ENCODE measurements around the gene COL26A1. TPM values are rescaled to one million over a fixed set of nuclear protein-coding genes. Genes with fewer than 3 reads are reported as not detected.

Gene COL26A1
- total RNA-seq, 4 donors from 2014 or later: not detected

DNA sequence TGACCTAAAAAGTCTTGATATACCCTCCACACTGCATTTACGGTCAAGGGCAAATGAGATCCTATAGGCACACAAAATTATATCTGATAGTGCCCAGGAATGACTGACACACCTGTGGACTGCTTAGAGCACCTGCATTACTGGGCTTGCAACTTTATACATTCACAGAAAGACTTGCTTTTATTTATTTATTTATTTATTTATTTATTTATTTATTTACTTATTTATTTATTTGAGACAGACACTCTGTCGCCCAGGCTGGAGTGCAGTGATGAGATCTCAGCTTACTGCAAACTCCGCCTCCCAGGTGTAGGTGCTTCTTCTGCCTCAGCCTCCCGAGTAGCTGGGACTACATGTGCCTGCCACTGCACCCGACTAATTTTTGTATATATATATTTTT, 34.5 kb upstream of the COL26A1 start:
- TF ChIP-seq POLR2AphosphoS5 (IDR thresholded peaks at IDR 0.05): no peak
- no peak for TF ChIP-seq EP300 (IDR thresholded peaks at IDR 0.05; ENCODE audit: low read depth)
- TF ChIP-seq, protein P1, sequence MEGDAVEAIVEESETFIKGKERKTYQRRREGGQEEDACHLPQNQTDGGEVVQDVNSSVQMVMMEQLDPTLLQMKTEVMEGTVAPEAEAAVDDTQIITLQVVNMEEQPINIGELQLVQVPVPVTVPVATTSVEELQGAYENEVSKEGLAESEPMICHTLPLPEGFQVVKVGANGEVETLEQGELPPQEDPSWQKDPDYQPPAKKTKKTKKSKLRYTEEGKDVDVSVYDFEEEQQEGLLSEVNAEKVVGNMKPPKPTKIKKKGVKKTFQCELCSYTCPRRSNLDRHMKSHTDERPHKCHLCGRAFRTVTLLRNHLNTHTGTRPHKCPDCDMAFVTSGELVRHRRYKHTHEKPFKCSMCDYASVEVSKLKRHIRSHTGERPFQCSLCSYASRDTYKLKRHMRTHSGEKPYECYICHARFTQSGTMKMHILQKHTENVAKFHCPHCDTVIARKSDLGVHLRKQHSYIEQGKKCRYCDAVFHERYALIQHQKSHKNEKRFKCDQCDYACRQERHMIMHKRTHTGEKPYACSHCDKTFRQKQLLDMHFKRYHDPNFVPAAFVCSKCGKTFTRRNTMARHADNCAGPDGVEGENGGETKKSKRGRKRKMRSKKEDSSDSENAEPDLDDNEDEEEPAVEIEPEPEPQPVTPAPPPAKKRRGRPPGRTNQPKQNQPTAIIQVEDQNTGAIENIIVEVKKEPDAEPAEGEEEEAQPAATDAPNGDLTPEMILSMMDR (IDR thresholded peaks at IDR 0.05): no peak
- no peak for TF ChIP-seq POLR2A (IDR thresholded peaks at IDR 0.05)
- Histone ChIP-seq H3K27ac (no peak overlapping the region), H3K4me3 (no peak overlapping the region), H3K4me1 (no peaks in the 10 kb centered on the region), H3K27me3 (no peaks in the 10 kb centered on the region), H3K36me3 (no peaks in the 10 kb centered on the region), H3K9me3 (no peaks in the 10 kb centered on the region)
- DNase-seq: no peak
- whole genome bisulfite sequencing, 2 donors (ENCODE audit: low coverage in 1 of 2): 81 to 83% methylated on average over 2 to 5 of the region's 5 CpGs
- in situ Hi-C loops (cut with MboI; ENCODE audit: low pct_ligation_motif_present in 1 of 4, low pct_unique_long_range_greater_than_20kb in 1 of 4, low sequenced_read_pairs in 3 of 4): no loop called here
- intact Hi-C loops (cut with DNase I; ENCODE audit: low total_unique reads): no loop called here

DNA sequence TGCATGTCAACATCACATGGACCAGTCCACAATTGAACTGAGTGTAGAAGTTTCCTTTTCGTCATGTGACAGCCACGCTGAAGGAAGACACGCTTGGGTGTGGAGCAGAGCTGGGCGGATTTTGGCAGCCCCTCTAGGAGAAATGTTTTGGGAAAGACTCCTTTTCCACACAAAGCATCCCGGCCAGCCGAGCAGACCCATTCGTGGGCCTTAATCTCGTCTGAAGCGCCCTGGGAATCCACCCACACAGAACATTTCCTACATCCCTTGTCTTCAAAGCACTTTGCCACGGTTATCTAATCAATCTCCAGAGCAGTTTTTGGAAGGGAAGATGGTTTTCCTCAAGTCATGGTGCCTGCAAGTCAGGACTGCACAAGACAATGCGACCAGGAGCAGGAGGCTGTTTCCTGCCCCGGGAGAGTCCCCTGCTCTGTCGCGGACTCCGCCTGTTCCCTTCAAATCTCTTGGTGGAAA, 32.6 kb upstream of the COL26A1 start:
- Histone ChIP-seq H3K36me3 (no peaks in the 10 kb centered on the region), H3K27me3 (no peaks in the 10 kb centered on the region), H3K4me3 (no peak overlapping the region), H3K9me3 (no peaks in the 10 kb centered on the region), H3K27ac (no peak overlapping the region), H3K4me1 (no peaks in the 10 kb centered on the region)
- no peak for DNase-seq
- intact Hi-C loops (cut with DNase I; ENCODE audit: low total_unique reads): no loop called here
- TF ChIP-seq EP300 (IDR thresholded peaks at IDR 0.05; ENCODE audit: low read depth): no peak
- TF ChIP-seq, protein P1 (IDR thresholded peaks at IDR 0.05): no peak
- WGBS, 2 donors (ENCODE audit: low coverage in 1 of 2): 61 to 70% methylated on average over 8 to 15 of the region's 15 CpGs
- in situ Hi-C loops (cut with MboI; ENCODE audit: low pct_ligation_motif_present in 1 of 4, low pct_unique_long_range_greater_than_20kb in 1 of 4, low sequenced_read_pairs in 3 of 4): no loop called here

DNA sequence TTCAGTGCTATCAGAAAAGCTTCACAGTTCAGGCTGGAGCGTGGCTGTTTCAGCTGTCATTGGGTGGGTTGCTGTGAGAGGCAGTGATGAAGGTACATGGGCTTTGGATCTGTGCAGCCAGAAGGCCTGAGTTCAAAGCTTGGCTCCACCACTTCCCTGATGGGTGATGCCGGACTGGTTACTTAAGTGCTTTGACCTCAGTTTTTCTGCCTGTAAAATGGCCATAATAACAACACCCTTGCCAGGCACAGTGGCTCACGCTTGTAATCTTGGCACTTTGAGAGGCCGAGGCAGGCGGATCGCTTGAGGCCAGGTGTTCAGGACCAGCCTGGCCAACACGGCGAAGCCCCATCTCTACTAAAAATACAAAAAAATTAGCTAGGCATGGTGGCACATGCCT, 30.6 kb upstream of the COL26A1 start:
- TF ChIP-seq POLR2A (IDR thresholded peaks at IDR 0.05): no peak
- TF ChIP-seq POLR2AphosphoS5 (IDR thresholded peaks at IDR 0.05): no peak
- TF ChIP-seq, protein P1 (IDR thresholded peaks at IDR 0.05): no peak
- no peak for TF ChIP-seq EP300 (IDR thresholded peaks at IDR 0.05; ENCODE audit: low read depth)

DNA sequence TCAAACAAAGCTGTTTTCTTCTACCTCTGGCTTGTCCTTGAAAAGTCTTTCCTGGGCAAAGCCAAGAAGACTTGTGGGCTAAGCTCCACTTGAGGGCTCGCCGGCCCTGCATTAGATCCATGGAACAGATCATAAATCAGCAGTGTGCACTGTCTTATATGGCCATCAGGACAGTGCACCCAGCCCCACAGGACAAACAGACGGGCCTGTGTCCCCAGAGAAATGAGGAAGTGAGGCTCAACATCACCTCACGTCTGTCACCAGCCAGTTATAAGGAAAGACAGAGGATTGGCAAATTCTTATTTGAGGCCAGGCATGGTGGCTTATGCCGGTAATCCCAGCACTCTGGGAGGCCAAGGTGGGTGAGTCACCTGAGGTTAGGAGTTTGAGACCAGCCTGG, 28.8 kb upstream of the COL26A1 start:
- 51% methylated on average over 5 of the region's 5 CpGs; no CpG with 5 or more reads in 1 of the 2 donors for WGBS, 2 donors (ENCODE audit: low coverage in 1 of 2)
- Histone ChIP-seq H3K27me3 (no peaks in the 10 kb centered on the region), H3K36me3 (no peaks in the 10 kb centered on the region), H3K4me1 (no peaks in the 10 kb centered on the region), H3K27ac (no peak overlapping the region), H3K9me3 (no peaks in the 10 kb centered on the region), H3K4me3 (no peak overlapping the region)
- DNase-seq: peak; percentile 23
- in situ Hi-C loops (cut with MboI; ENCODE audit: low pct_ligation_motif_present in 1 of 4, low pct_unique_long_range_greater_than_20kb in 1 of 4, low sequenced_read_pairs in 3 of 4): no loop called here
- intact Hi-C loops (cut with DNase I; ENCODE audit: low total_unique reads): no loop called here
- TF ChIP-seq POLR2AphosphoS5 (IDR thresholded peaks at IDR 0.05): no peak
- TF ChIP-seq EP300 (IDR thresholded peaks at IDR 0.05; ENCODE audit: low read depth): no peak
- TF ChIP-seq POLR2A (IDR thresholded peaks at IDR 0.05): no peak
- TF ChIP-seq, protein P1 (IDR thresholded peaks at IDR 0.05): no peak

More for the DNA sequence above, 30.6 kb upstream of the COL26A1 start:
- Histone ChIP-seq H3K27ac (no peak overlapping the region), H3K4me1 (no peaks in the 10 kb centered on the region), H3K36me3 (no peaks in the 10 kb centered on the region), H3K4me3 (no peak overlapping the region), H3K27me3 (no peaks in the 10 kb centered on the region), H3K9me3 (no peaks in the 10 kb centered on the region)
- in situ Hi-C loops (cut with MboI; ENCODE audit: low pct_ligation_motif_present in 1 of 4, low pct_unique_long_range_greater_than_20kb in 1 of 4, low sequenced_read_pairs in 3 of 4) (no loop called here), intact Hi-C loops (cut with DNase I; ENCODE audit: low total_unique reads) (no loop called here)
- no peak for DNase-seq
- WGBS, 2 donors (ENCODE audit: low coverage in 1 of 2): 88 to 100% methylated on average over 1 to 8 of the region's 8 CpGs

Measured in transverse colon (tissue), 4 donors.